H9 (cell line): ENCODE results near the gene USP44. TPM values are rescaled to one million over a fixed set of nuclear protein-coding genes. Genes with fewer than 3 reads are reported as not detected.
A peak's percentile ranks its signal among the peaks of the same experiment; 100 is the strongest.

ENCODE experiments used
- DNase-seq: peaks from one replicate; pipeline ENCODE4 v3.0.0-alpha.2; 2017
- H2AFZ ChIP-seq: one replicate; pipeline ENCODE4 v1.6.1; 2013; ENCODE audit warnings: mild to moderate bottlenecking, low read length, control low read depth, moderate library complexity
- H2AK5ac ChIP-seq: 2 replicates; pipeline ENCODE4 v1.6.1; 2013; ENCODE audit warnings: low read length, control low read depth, mixed read lengths; ENCODE audit not compliant: insufficient read length
- H2BK120ac ChIP-seq: one replicate; pipeline ENCODE4 v1.6.1; 2013; ENCODE audit warnings: low read depth, mild to moderate bottlenecking, low read length, control low read depth, inconsistent platforms; ENCODE audit not compliant: poor library complexity, severe bottlenecking
- H2BK12ac ChIP-seq: 2 replicates; pipeline ENCODE4 v1.6.1; 2013; ENCODE audit warnings: low read length, control low read depth, mixed read lengths, low read depth; ENCODE audit not compliant: insufficient read length
- H2BK15ac ChIP-seq: 2 replicates; pipeline ENCODE4 v1.6.1; 2013; ENCODE audit warnings: low read depth, low read length, control low read depth
- H2BK20ac ChIP-seq: one replicate; pipeline ENCODE4 v1.6.1; 2013; ENCODE audit warnings: low read depth, mild to moderate bottlenecking, low read length, control low read depth, inconsistent platforms; ENCODE audit not compliant: poor library complexity, severe bottlenecking
- H2BK5ac ChIP-seq: 2 replicates; pipeline ENCODE4 v1.6.1; 2013; ENCODE audit warnings: low read length, control low read depth, mixed read lengths; ENCODE audit not compliant: insufficient read length
- H3K14ac ChIP-seq: 2 replicates; pipeline ENCODE4 v1.6.1; 2013; ENCODE audit warnings: low read length, control low read depth; ENCODE audit not compliant: insufficient read depth
- H3K18ac ChIP-seq: 2 replicates; pipeline ENCODE4 v1.6.1; 2013; ENCODE audit warnings: low read depth, mild to moderate bottlenecking, mixed read lengths, low read length, control low read depth; ENCODE audit not compliant: insufficient read length
- H3K23ac ChIP-seq: 2 replicates; pipeline ENCODE4 v1.6.1; 2013; ENCODE audit warnings: low read length, control low read depth, mixed read lengths, low read depth; ENCODE audit not compliant: insufficient read length
- H3K23me2 ChIP-seq: 2 replicates; pipeline ENCODE4 v1.6.1; 2013; ENCODE audit warnings: low read depth, mild to moderate bottlenecking, mixed read lengths, low read length, control low read depth; ENCODE audit not compliant: insufficient read length, poor library complexity, severe bottlenecking
- H3K27ac ChIP-seq: 2 replicates; pipeline ENCODE4 v1.5.1; 2013; ENCODE audit warnings: low read length, control low read depth, mixed read lengths, low read depth; ENCODE audit not compliant: insufficient read length
- H3K27me3 ChIP-seq: 2 replicates; pipeline ENCODE4 v1.6.1; 2013; ENCODE audit warnings: low read length, control low read depth, inconsistent platforms; ENCODE audit not compliant: insufficient read depth
- H3K4ac ChIP-seq: 2 replicates; pipeline ENCODE4 v1.6.1; 2013; ENCODE audit warnings: low read depth, mild to moderate bottlenecking, control low read depth, inconsistent platforms, low read length, moderate library complexity
- H3K4me1 ChIP-seq: 2 replicates; pipeline ENCODE4 v1.6.1; 2013; ENCODE audit warnings: low read length, control low read depth, inconsistent platforms; ENCODE audit not compliant: insufficient read depth
- H3K4me2 ChIP-seq: 2 replicates; pipeline ENCODE4 v1.6.1; 2013; ENCODE audit warnings: low read length, control low read depth, mixed read lengths; ENCODE audit not compliant: insufficient read length, insufficient read depth
- H3K56ac ChIP-seq: 2 replicates; pipeline ENCODE4 v1.6.1; 2013; ENCODE audit warnings: low read depth, mild to moderate bottlenecking, mixed read lengths, low read length, control low read depth; ENCODE audit not compliant: insufficient read length
- H3K79me1 ChIP-seq: 2 replicates; pipeline ENCODE4 v1.6.1; 2013; ENCODE audit warnings: low read depth, mild to moderate bottlenecking, moderate library complexity, low read length, control low read depth, inconsistent platforms; ENCODE audit not compliant: insufficient read depth, poor library complexity, severe bottlenecking
- H3K79me2 ChIP-seq: 2 replicates; pipeline ENCODE4 v1.6.1; 2013; ENCODE audit warnings: low read length, control low read depth, inconsistent platforms; ENCODE audit not compliant: insufficient read depth
- H3K9ac ChIP-seq: 2 replicates; pipeline ENCODE4 v1.6.1; 2013; ENCODE audit warnings: low read length, control low read depth, mixed read lengths; ENCODE audit not compliant: insufficient read length; ENCODE audit errors: extremely low read depth
- H3K9me3 ChIP-seq: one replicate; pipeline ENCODE4 v1.6.1; 2013; ENCODE audit warnings: low read depth, low read length, inconsistent platforms; ENCODE audit not compliant: control insufficient read depth
- H3T11ph ChIP-seq: one replicate; pipeline ENCODE4 v1.6.1; 2013; ENCODE audit warnings: mild to moderate bottlenecking, low read length, control low read depth, inconsistent platforms
- H4K20me1 ChIP-seq: one replicate; pipeline ENCODE4 v1.6.1; 2013; ENCODE audit not compliant: control insufficient read depth, insufficient read length, insufficient read depth
- H4K5ac ChIP-seq: 2 replicates; pipeline ENCODE4 v1.6.1; 2013; ENCODE audit warnings: low read depth, mild to moderate bottlenecking, mixed read lengths, low read length, control low read depth; ENCODE audit not compliant: insufficient read length
- H4K8ac ChIP-seq: replicated peaks from 2 replicates; pipeline ENCODE4 v1.6.1; 2013; ENCODE audit warnings: low read length, control low read depth, mixed read lengths, low read depth; ENCODE audit not compliant: insufficient read length
- H4K91ac ChIP-seq: 2 replicates; pipeline ENCODE4 v1.6.1; 2013; ENCODE audit warnings: low read depth, mild to moderate bottlenecking, moderate library complexity, mixed read lengths, low read length, control low read depth; ENCODE audit not compliant: insufficient read length
- H3K27ac Mint-ChIP-seq, 3 experiments: 2 replicates in 2 of 3; 3 replicates in 1 of 3; pipeline ENCODE4 v1.8.0; 2020 to 2021; ENCODE audit warnings: mixed read lengths in 3 of 3, mild to moderate bottlenecking in 1 of 3, moderate library complexity in 1 of 3
- H3K27me3 Mint-ChIP-seq: 2 replicates; pipeline ENCODE4 v1.8.0; 2021; ENCODE audit warnings: low read depth, mild to moderate bottlenecking, moderate library complexity, mixed read lengths
- H3K36me3 Mint-ChIP-seq, 3 experiments: 2 replicates in 2 of 3; 3 replicates in 1 of 3; pipeline ENCODE4 v1.8.0; 2020 to 2021; ENCODE audit warnings: low read depth in 3 of 3, mixed read lengths in 3 of 3; ENCODE audit not compliant: insufficient read depth in 1 of 3
- H3K4me1 Mint-ChIP-seq, 2 experiments: 2 replicates each; pipeline ENCODE4 v1.8.0; 2020; ENCODE audit warnings: mixed read lengths in 2 of 2
- H3K4me3 Mint-ChIP-seq, 2 experiments: 2 replicates in 1 of 2; 3 replicates in 1 of 2; pipeline ENCODE4 v1.8.0; 2020 to 2021; ENCODE audit warnings: mild to moderate bottlenecking in 2 of 2, mixed read lengths in 2 of 2, moderate library complexity in 1 of 2
- H3K9me3 Mint-ChIP-seq, 2 experiments: 2 replicates in 1 of 2; 3 replicates in 1 of 2; pipeline ENCODE4 v1.8.0; 2020; ENCODE audit warnings: mild to moderate bottlenecking in 2 of 2, mixed read lengths in 2 of 2, moderate library complexity in 1 of 2
- WGBS: extraction: QIAGEN DNeasy Blood & Tissue Kit; methylation state at CpG from one replicate; pipeline ENCODE4 v1.1.7; 2013; ENCODE audit warnings: missing lambda C conversion rate, low lambda C conversion rate, mixed read lengths; ENCODE audit not compliant: insufficient read length; ENCODE audit errors: extremely low coverage; 5-methylcytosine and 5-hydroxymethylcytosine counted together
- total RNA-seq: library from RNA; stranded (reverse); gene quantifications from 2 replicates; pipeline ENCODE4 v1.2.1, GENCODE V29; 2021
- TF ChIP-seq, protein P1 (sequence below): fragments of 200-600 bp; sonication (generic); conservative IDR thresholded peaks from 3 replicates; pipeline ENCODE4 v1.8.0; 2021; ENCODE audit warnings: antibody characterized with exemption, mild to moderate bottlenecking

USP44 gene
- total RNA-seq, 1 experiment from 2014 or later: 185 TPM

DNA sequence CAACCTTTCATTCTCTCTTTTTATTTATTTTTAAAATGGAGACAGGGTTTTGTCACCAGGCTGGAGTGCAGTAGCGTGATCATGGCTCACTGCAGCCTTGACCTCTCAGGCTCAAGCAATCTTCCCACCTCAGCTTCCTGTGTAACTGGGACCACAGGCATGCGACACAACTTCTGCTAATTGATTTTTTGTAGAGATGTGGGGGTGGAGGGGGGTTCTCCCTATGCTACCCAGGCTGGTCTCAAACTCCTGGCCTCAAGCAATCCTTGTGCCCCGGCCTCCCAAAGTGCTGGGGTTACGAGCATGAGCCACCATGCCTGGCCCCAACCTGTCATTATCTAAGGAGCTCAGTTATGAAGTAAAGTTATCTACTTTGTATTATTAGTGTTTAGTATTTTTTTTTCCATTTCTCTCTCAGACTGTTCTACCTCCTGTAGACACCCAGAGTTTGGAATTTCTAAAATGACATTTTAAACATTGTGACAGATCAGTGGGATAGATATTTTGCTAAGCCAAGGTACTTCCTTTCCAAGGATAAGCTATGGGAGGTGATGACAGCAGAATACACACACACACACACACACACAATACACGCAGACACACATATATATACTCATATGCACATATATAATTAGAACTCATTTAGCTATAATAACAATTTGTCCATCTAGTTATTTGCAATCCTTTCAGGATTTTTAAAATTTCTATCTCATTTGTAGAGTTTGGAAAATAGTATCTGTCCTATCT lies 2.1 kb upstream of the USP44 start:
- Mint-ChIP-seq H3K36me3 (peaks cover 7 to 22% (median 19%) of the 10 kb centered on the region in 3 experiments; a peak in 6 of 7 replicates), H3K4me3 (peak overlapping the region; percentile 33 to 96; a peak in 4 of 5 replicates), H3K4me1 (peaks cover 34 to 44% of the 10 kb centered on the region in 2 experiments), H3K27ac (peak overlapping the region; percentile 83 to 99 (median 87)), H3K27me3 (peaks cover 1% of the 10 kb centered on the region; the same call in 1 of the 2 replicates), H3K9me3 (peaks cover 0 to 5% of the 10 kb centered on the region in 2 experiments; a peak in 2 of 5 replicates)
- Histone ChIP-seq H3K4me1 (no peaks in the 10 kb centered on the region; the same call in 1 of the 2 replicates), H3K27ac (no peak overlapping the region), H2AFZ (no peak overlapping the region), H2AK5ac (no peak overlapping the region), H3K9me3 (no peaks in the 10 kb centered on the region), H3K23me2 (peaks cover 3% of the 10 kb centered on the region), H2BK5ac (no peak overlapping the region), H3K27me3 (no peaks in the 10 kb centered on the region; the same call in 1 of the 2 replicates), H3K18ac (no peak overlapping the region), H3K4ac (no peak overlapping the region), H3K14ac (no peak overlapping the region), H2BK120ac (no peak overlapping the region), H3K23ac (no peak overlapping the region), H4K20me1 (no peaks in the 10 kb centered on the region), H4K5ac (no peak overlapping the region), H4K91ac (no peak overlapping the region), H2BK12ac (no peak overlapping the region), H3K56ac (no peak overlapping the region), H3K4me2 (no peak overlapping the region), H3K9ac (no peak overlapping the region), H3T11ph (no peak overlapping the region), H4K8ac (no peak overlapping the region), H2BK15ac (no peak overlapping the region), H3K79me2 (peaks cover 3% of the 10 kb centered on the region; the same call in 1 of the 2 replicates), H2BK20ac (no peak overlapping the region), H3K79me1 (no peaks in the 10 kb centered on the region)
- WGBS: no CpG with 5 or more reads among the region's 5 CpGs
- no peak for DNase-seq
- TF ChIP-seq, protein P1, sequence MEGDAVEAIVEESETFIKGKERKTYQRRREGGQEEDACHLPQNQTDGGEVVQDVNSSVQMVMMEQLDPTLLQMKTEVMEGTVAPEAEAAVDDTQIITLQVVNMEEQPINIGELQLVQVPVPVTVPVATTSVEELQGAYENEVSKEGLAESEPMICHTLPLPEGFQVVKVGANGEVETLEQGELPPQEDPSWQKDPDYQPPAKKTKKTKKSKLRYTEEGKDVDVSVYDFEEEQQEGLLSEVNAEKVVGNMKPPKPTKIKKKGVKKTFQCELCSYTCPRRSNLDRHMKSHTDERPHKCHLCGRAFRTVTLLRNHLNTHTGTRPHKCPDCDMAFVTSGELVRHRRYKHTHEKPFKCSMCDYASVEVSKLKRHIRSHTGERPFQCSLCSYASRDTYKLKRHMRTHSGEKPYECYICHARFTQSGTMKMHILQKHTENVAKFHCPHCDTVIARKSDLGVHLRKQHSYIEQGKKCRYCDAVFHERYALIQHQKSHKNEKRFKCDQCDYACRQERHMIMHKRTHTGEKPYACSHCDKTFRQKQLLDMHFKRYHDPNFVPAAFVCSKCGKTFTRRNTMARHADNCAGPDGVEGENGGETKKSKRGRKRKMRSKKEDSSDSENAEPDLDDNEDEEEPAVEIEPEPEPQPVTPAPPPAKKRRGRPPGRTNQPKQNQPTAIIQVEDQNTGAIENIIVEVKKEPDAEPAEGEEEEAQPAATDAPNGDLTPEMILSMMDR: no peak
